ENCODE results near the gene MBL2. TPM values are rescaled to one million over a fixed set of nuclear protein-coding genes. Genes with fewer than 3 reads are reported as not detected.

The MBL2 gene
- total and polyA plus RNA-seq, 2 of the 8 experiments (the other 6 are each of a cell fraction or from before 2014, with no cell fraction given), result not detected

- TF ChIP-seq RAD21 (IDR thresholded peaks at IDR 0.05 in 1 of 2, conservative IDR thresholded peaks at IDR 0.05 in 1 of 2; ENCODE audit: low read depth in 2 of 2, low read length in 2 of 2) (no peak), CREB1 (IDR thresholded peaks at IDR 0.05) (no peak), NRF1 (IDR thresholded peaks at IDR 0.05; ENCODE audit: low read depth, low read length) (no peak), TAF7 (optimal IDR thresholded peaks at IDR 0.05; ENCODE audit: borderline replicate concordance, low read depth, low read length) (no peak)
These were observed 38.2 kb upstream of the MBL2 start (continued) for GRCh38 chr10:52810761-52811160.
